ENCODE measurements around the gene POTEI.
"Not testable (repeated sequence)": the region's sequence is repeated elsewhere in the genome, so short reads cannot be mapped to it uniquely, and the experiment has no call there.

Gene POTEI

GRCh38 chr2:130454712-130455083, 54.4 kb downstream of the POTEI start:
- not testable (repeated sequence) for DNase-seq

GRCh38 chr2:130453955-130454711, 55.0 kb downstream of the POTEI start:
- not testable (repeated sequence) for DNase-seq

- not testable (repeated sequence) for DNase-seq
Measured at GRCh38 chr2:130452897-130453296, 56.2 kb downstream of the POTEI start.

GRCh38 chr2:130451823-130452222, 57.3 kb downstream of the POTEI start:
- DNase-seq = not testable (repeated sequence)

- not testable (repeated sequence) for DNase-seq
Measured at GRCh38 chr2:130451278-130451677, 57.9 kb downstream of the POTEI start.

GRCh38 chr2:130450366-130450765, 58.8 kb downstream of the POTEI start:
- not testable (repeated sequence) for DNase-seq

GRCh38 chr2:130427631-130428030, 81.5 kb downstream of the POTEI start:
- DNase-seq = not testable (repeated sequence)

GRCh38 chr2:130418845-130419244, 90.3 kb downstream of the POTEI start:
- DNase-seq = not testable (repeated sequence)

- DNase-seq = not testable (repeated sequence)
Measured at GRCh38 chr2:130416693-130417092, 92.4 kb downstream of the POTEI start.

Data from activated effector memory CD4-positive, alpha-beta T cell treated with Interleukin-2 at 50 U/mL for 16 hours (primary cell).